Measurements from ENCODE around the gene ULK3. TPM values are rescaled to one million over a fixed set of nuclear protein-coding genes. Genes with fewer than 3 reads are reported as not detected.

ULK3 gene
- total RNA-seq, 1 donor from 2014 or later, result 57.3 TPM

- Mint-ChIP-seq H3K4me1 (peaks cover 4% of the 10 kb centered on the region), H3K9me3 (no peaks in the 10 kb centered on the region), H3K27me3 (peaks cover 4% of the 10 kb centered on the region), H3K4me3 (no peak overlapping the region), H3K27ac (no peak overlapping the region), H3K36me3 (ENCODE audit: low read depth) (peaks cover 5% of the 10 kb centered on the region)
- intact Hi-C loops (cut with micrococcal nuclease), result no loop called here
- no peak for DNase-seq
Observed at GRCh38 chr15:74831813-74832495, 11.0 kb downstream of the ULK3 start.

- Mint-ChIP-seq H3K4me3 (no peak overlapping the region), H3K27me3 (peaks cover 8% of the 10 kb centered on the region), H3K9me3 (no peaks in the 10 kb centered on the region), H3K27ac (no peak overlapping the region), H3K36me3 (ENCODE audit: low read depth) (peaks cover 2% of the 10 kb centered on the region), H3K4me1 (peaks cover 7% of the 10 kb centered on the region)
- no peak for DNase-seq
- intact Hi-C loops (cut with micrococcal nuclease), result no loop called here
Observed at GRCh38 chr15:74830868-74831267, 12.1 kb downstream of the ULK3 start.

GRCh38 chr15:74829991-74830390 is 13.0 kb downstream of the ULK3 start:
- H3K4me3 Mint-ChIP-seq, result no peak overlapping the region
- intact Hi-C loops (cut with micrococcal nuclease), result no loop called here
- no peak for DNase-seq
- H3K4me1 Mint-ChIP-seq, result peaks cover 7% of the 10 kb centered on the region
- no peak overlapping the region for H3K27ac Mint-ChIP-seq
- peaks cover under 1% of the 10 kb centered on the region for H3K36me3 Mint-ChIP-seq (ENCODE audit: low read depth)
- peaks cover 12% of the 10 kb centered on the region for H3K27me3 Mint-ChIP-seq
- H3K9me3 Mint-ChIP-seq, result no peaks in the 10 kb centered on the region

- Mint-ChIP-seq H3K9me3 (no peaks in the 10 kb centered on the region), H3K27me3 (peaks cover 16% of the 10 kb centered on the region), H3K4me1 (peaks cover 7% of the 10 kb centered on the region), H3K4me3 (no peak overlapping the region), H3K36me3 (ENCODE audit: low read depth) (no peaks in the 10 kb centered on the region), H3K27ac (no peak overlapping the region)
- intact Hi-C loops (cut with micrococcal nuclease), result no loop called here
- DNase-seq, result no peak
Observed at GRCh38 chr15:74829486-74829885, 13.5 kb downstream of the ULK3 start.

GRCh38 chr15:74828835-74829234 is 14.1 kb downstream of the ULK3 start:
- H3K36me3 Mint-ChIP-seq (ENCODE audit: low read depth), result no peaks in the 10 kb centered on the region
- H3K27me3 Mint-ChIP-seq, result peaks cover 20% of the 10 kb centered on the region
- H3K4me1 Mint-ChIP-seq, result peaks cover 7% of the 10 kb centered on the region
- H3K4me3 Mint-ChIP-seq, result no peak overlapping the region
- intact Hi-C loops (cut with micrococcal nuclease), result no loop called here
- no peak overlapping the region for H3K27ac Mint-ChIP-seq
- no peak for DNase-seq
- H3K9me3 Mint-ChIP-seq, result no peaks in the 10 kb centered on the region

- Mint-ChIP-seq H3K4me3 (no peak overlapping the region), H3K4me1 (peaks cover 7% of the 10 kb centered on the region), H3K27me3 (peaks cover 21% of the 10 kb centered on the region), H3K36me3 (ENCODE audit: low read depth) (no peaks in the 10 kb centered on the region), H3K9me3 (no peaks in the 10 kb centered on the region), H3K27ac (no peak overlapping the region)
- intact Hi-C loops (cut with micrococcal nuclease), result no loop called here
- no peak for DNase-seq
Observed at GRCh38 chr15:74827614-74828013, 15.3 kb downstream of the ULK3 start.

- Mint-ChIP-seq H3K4me3 (no peak overlapping the region), H3K36me3 (ENCODE audit: low read depth) (no peaks in the 10 kb centered on the region), H3K27me3 (peaks cover 21% of the 10 kb centered on the region), H3K4me1 (peaks cover 7% of the 10 kb centered on the region), H3K27ac (no peak overlapping the region), H3K9me3 (no peaks in the 10 kb centered on the region)
- DNase-seq, result no peak
- intact Hi-C loops (cut with micrococcal nuclease), result no loop called here
Observed at GRCh38 chr15:74826921-74827320, 16.0 kb downstream of the ULK3 start.

- H3K9me3 Mint-ChIP-seq, result no peaks in the 10 kb centered on the region
- H3K4me1 Mint-ChIP-seq, result peaks cover 7% of the 10 kb centered on the region
- no peak within 1 kb of the TSS for H3K4me3 Mint-ChIP-seq
- H3K27ac Mint-ChIP-seq, result no peak within 1 kb of the TSS
- intact Hi-C loops (cut with micrococcal nuclease), result no loop called here
- H3K36me3 Mint-ChIP-seq (ENCODE audit: low read depth), result no peaks in the 10 kb centered on the region
- DNase-seq, result peak; percentile 92
- H3K27me3 Mint-ChIP-seq, result peaks cover 21% of the 10 kb centered on the region
Observed at GRCh38 chr15:74826364-74826819, 16.6 kb downstream of the ULK3 start, which contains the start of gene CPLX3. Gene CPLX3 (plus strand): TSS chr15:74826627. CDS start chr15:74826704, 77 bp downstream.

- Mint-ChIP-seq H3K27ac (no peak overlapping the region), H3K4me3 (no peak overlapping the region)
- intact Hi-C loops (cut with micrococcal nuclease), result no loop called here
Observed at GRCh38 chr15:74825866-74826265, 17.1 kb downstream of the ULK3 start.

GRCh38 chr15:74824976-74825375 is 18.0 kb downstream of the ULK3 start:
- Mint-ChIP-seq H3K4me3 (no peak overlapping the region), H3K27ac (no peak overlapping the region), H3K36me3 (ENCODE audit: low read depth) (no peaks in the 10 kb centered on the region), H3K4me1 (peaks cover 6% of the 10 kb centered on the region), H3K9me3 (no peaks in the 10 kb centered on the region), H3K27me3 (peaks cover 21% of the 10 kb centered on the region)
- no peak for DNase-seq
- intact Hi-C loops (cut with micrococcal nuclease), result no loop called here

More at GRCh38 chr15:74825866-74826265, 17.1 kb downstream of the ULK3 start:
- H3K4me1 Mint-ChIP-seq, result peaks cover 6% of the 10 kb centered on the region
- H3K27me3 Mint-ChIP-seq, result peaks cover 21% of the 10 kb centered on the region
- DNase-seq, result no peak
- H3K36me3 Mint-ChIP-seq (ENCODE audit: low read depth), result no peaks in the 10 kb centered on the region
- no peaks in the 10 kb centered on the region for H3K9me3 Mint-ChIP-seq

- Mint-ChIP-seq H3K27ac (no peak overlapping the region), H3K4me1 (peaks cover 13% of the 10 kb centered on the region), H3K4me3 (no peak overlapping the region), H3K27me3 (peaks cover 21% of the 10 kb centered on the region), H3K9me3 (no peaks in the 10 kb centered on the region), H3K36me3 (ENCODE audit: low read depth) (no peaks in the 10 kb centered on the region)
- DNase-seq, result no peak
- intact Hi-C loops (cut with micrococcal nuclease), result no loop called here
Observed at GRCh38 chr15:74823324-74823723, 19.6 kb downstream of the ULK3 start.

GRCh38 chr15:74822233-74822632 is 20.7 kb downstream of the ULK3 start:
- Mint-ChIP-seq H3K27ac (no peak overlapping the region), H3K4me3 (no peak overlapping the region), H3K36me3 (ENCODE audit: low read depth) (no peaks in the 10 kb centered on the region), H3K4me1 (peaks cover 13% of the 10 kb centered on the region), H3K27me3 (peaks cover 21% of the 10 kb centered on the region), H3K9me3 (no peaks in the 10 kb centered on the region)
- DNase-seq, result no peak
- intact Hi-C loops (cut with micrococcal nuclease), result no loop called here

- no peak for DNase-seq
- Mint-ChIP-seq H3K27ac (no peak overlapping the region), H3K9me3 (no peaks in the 10 kb centered on the region), H3K4me3 (no peak overlapping the region), H3K36me3 (ENCODE audit: low read depth) (no peaks in the 10 kb centered on the region), H3K27me3 (peaks cover 17% of the 10 kb centered on the region), H3K4me1 (peaks cover 11% of the 10 kb centered on the region)
- intact Hi-C loops (cut with micrococcal nuclease), result no loop called here
Observed at GRCh38 chr15:74821790-74822158, 21.2 kb downstream of the ULK3 start.

GRCh38 chr15:74821091-74821789 is 21.7 kb downstream of the ULK3 start:
- Mint-ChIP-seq H3K4me1 (peaks cover 10% of the 10 kb centered on the region), H3K9me3 (no peaks in the 10 kb centered on the region), H3K27ac (no peak overlapping the region), H3K36me3 (ENCODE audit: low read depth) (no peaks in the 10 kb centered on the region), H3K27me3 (peaks cover 15% of the 10 kb centered on the region), H3K4me3 (no peak overlapping the region)
- intact Hi-C loops (cut with micrococcal nuclease), result no loop called here
- no peak for DNase-seq
